GM21717 (cell line): ENCODE measurements around the gene CYP2C18.
"Not testable (repeated sequence)": the region's sequence is repeated elsewhere in the genome, so short reads cannot be mapped to it uniquely, and the experiment has no call there.

Experiments
- ATAC-seq: cut with Tn5 transposase; IDR thresholded peaks from one replicate; pipeline ENCODE4 v1.9.1; 2021; ENCODE audit warnings: mild to moderate bottlenecking, moderate library complexity; ENCODE audit not compliant: unreplicated experiment

The CYP2C18 gene

GRCh38 chr10:94738588-94738987 is 55.1 kb downstream of the CYP2C18 start:
- no peak for ATAC-seq

- ATAC-seq, result no peak
Observed at GRCh38 chr10:94747137-94747536, 63.6 kb downstream of the CYP2C18 start.

DNA sequence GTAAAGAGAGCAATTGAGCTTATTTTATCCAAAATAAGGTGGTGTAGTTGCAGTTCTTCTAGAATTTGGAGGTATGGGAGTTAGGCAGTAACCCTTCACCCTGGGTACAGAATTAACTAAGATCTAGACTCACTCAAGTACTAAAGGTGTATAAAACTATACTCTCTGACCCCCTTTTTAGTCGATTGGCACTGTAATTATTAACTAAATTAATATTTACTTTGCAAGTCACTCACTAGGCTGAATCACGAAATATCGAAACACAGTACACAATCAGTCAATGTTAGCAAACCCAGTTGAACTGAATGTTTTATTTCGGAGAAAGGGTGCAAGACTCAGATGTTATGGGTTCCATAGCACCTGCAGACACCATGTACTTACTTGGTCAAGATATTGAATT is 64.3 kb downstream of the CYP2C18 start:
- ATAC-seq, result no peak

GRCh38 chr10:94757916-94758315 is 74.4 kb downstream of the CYP2C18 start:
- ATAC-seq, result no peak

DNA sequence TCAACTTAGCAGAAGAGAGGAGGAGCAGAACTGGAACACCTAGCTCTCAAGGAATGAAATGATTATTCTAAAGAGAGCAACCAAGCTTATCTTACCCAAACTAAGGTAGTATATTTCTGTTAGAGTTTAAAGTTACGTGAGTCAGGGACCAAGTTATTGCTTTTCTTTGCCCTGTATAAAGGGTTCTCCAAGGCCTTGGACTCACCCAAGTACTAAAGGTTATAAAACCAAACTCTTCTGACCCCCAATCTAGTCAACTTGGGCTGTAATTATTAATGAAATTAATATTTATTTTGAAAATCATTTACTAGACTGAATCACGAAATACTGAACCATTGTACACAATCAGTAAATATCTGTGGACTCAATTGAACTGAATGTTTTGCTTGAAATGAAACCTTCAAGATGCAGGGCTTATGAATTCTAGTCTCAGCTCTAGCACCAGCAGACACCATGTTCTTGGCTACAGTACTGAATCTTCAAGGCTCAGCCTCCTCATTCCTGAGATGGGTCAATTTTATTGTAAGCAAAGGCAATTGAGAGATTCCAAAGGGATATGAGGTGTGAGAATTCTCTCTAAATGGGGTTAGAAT is 77.2 kb downstream of the CYP2C18 start:
- no peak for ATAC-seq

DNA sequence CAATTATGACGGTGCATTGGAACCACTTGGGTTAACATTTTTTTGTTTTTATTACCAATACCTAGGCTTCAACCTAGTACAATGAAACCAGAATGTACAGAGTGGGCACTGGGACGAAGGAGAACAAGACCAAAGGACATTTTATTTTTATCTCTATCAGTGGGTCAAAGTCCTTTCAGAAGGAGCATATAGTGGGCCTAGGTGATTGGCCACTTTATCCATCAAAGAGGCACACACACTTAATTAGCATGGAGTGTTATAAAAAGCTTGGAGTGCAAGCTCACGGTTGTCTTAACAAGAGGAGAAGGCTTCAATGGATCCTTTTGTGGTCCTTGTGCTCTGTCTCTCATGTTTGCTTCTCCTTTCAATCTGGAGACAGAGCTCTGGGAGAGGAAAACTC is 78.9 kb downstream of the CYP2C18 start, which contains the start of gene CYP2C19:
Gene CYP2C19, plus strand, starts transcription at position 289 of the 400 bp plus-strand sequence. Its CDS starts 25 bp downstream, at position 314.
- no peak for ATAC-seq

DNA sequence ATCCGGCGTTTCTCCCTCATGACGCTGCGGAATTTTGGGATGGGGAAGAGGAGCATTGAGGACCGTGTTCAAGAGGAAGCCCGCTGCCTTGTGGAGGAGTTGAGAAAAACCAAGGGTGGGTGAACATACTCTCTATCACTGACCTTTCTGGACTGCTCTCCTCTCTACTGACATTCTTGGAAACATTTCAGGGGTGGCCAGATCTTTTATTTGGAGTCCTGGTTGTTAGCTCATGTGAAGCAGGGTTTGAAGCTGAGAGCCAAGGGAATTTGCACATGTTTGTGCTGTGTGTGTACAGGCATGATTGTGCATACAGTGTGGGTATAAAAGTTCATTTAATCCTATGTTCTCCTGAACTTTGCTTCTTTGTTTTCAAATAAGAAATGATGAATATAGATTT is 91.9 kb downstream of the CYP2C18 start:
- not testable (repeated sequence) for ATAC-seq

GRCh38 chr10:94777886-94778458 is 94.4 kb downstream of the CYP2C18 start:
- no peak for ATAC-seq

DNA sequence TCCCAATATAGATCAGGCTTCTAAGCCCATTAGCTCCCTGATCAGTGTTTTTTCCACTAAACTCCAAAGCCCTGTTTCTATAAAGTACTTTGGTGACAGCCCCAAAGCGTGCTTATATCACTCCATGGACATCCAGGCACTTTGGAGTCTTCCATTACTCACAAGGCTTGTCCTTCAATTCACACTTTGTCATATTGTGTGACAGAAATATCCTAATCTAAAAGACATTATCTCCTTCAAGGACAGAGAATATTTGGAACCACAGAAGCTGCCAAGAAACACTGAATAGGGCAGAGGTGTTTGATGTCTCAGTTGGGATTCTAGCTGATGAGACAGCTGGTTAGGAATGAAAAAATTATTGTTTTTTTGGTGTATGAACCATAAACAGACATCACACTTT is 97.3 kb downstream of the CYP2C18 start:
- ATAC-seq, result no peak

GRCh38 chr10:94784256-94784655 is 100.7 kb downstream of the CYP2C18 start:
- ATAC-seq, result no peak

DNA sequence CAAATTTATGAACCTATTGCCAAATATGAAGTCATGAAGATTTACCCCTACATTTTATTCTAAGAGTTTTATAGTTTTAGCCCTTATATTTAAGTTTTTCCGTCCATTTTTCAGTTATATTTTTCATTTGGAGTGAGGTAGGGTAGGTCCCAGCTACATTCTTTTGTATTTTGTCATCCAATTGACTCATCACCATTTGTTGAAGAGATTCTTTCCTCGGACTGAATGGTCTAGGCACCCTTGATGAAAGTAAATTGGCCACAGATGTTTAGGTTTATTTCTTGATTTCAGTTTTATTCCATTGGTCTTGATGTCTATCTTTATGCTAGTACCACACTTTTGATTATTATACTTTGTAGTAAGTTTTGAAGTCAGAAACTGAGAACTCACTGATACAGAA is 101.7 kb downstream of the CYP2C18 start:
- no peak for ATAC-seq
